Subcutaneous adipose tissue (tissue), 4 donors: Measurements from ENCODE around the gene CRTAC1. TPM values are rescaled to one million over a fixed set of nuclear protein-coding genes. Genes with fewer than 3 reads are reported as not detected.

ENCODE experiments used
- total RNA-seq, 4 donors: library from RNA; depleted of rRNA; stranded (reverse); fragments of >200 nt; gene quantifications; one replicate each; pipeline ENCODE4 v1.1.0, GENCODE V29; 2016
- TF ChIP-seq, protein P1 (sequence below): fragments of 450-650 bp; IDR thresholded peaks from one replicate; pipeline ENCODE4 v1.5.1; 2016; ENCODE audit warnings: low read depth, mild to moderate bottlenecking, control low read depth, antibody characterized with exemption, moderate library complexity

The CRTAC1 gene
- total RNA-seq, 4 donors from 2014 or later = 0.51 to 1.5 (median 0.72) TPM

DNA sequence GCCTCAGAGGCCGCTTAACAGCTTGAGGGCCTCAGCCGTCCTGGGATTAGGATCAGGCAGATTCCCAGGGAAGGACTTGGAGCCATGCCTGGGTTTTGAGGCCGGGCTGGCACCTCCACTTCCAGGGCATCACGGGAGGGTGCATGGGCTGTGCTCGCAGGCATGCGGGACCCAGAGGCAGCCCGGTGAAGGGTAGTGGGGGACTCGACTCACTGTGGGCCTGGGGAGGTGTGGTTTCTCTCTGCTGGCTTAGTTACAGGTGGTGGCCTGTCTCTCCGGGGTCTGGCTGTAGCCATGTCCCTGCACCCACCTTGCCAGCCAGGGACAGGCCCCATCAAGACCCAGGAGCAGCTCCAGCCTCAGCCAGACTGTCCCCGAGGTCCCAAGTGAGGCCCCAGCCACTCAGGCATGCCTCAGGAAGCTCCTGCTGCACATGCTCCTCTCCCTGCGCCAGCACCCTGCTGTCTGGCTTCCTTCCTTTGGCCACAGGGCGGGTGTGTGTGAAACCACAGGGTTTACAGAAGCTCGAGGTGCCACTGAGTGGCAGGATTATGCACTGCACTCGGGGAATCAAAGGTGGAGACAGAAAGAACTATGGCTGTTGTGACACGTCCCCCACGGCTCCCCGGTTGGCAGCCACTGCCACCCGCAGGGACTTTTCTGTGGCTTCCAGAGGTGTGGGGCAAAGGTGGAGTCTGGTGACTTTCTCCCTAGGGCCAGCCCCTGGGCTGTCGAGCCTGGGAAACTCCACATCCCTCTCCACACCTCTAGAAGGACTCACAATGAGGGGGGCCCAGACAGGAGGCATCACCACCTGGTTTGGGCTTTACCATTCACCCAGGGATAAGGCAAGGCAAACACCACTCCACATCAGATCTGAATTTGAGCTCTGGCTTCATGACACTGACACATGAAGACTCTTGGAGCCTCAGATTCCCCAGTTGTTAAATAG, 161.1 kb downstream of the CRTAC1 start:
- TF ChIP-seq, protein P1, sequence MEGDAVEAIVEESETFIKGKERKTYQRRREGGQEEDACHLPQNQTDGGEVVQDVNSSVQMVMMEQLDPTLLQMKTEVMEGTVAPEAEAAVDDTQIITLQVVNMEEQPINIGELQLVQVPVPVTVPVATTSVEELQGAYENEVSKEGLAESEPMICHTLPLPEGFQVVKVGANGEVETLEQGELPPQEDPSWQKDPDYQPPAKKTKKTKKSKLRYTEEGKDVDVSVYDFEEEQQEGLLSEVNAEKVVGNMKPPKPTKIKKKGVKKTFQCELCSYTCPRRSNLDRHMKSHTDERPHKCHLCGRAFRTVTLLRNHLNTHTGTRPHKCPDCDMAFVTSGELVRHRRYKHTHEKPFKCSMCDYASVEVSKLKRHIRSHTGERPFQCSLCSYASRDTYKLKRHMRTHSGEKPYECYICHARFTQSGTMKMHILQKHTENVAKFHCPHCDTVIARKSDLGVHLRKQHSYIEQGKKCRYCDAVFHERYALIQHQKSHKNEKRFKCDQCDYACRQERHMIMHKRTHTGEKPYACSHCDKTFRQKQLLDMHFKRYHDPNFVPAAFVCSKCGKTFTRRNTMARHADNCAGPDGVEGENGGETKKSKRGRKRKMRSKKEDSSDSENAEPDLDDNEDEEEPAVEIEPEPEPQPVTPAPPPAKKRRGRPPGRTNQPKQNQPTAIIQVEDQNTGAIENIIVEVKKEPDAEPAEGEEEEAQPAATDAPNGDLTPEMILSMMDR = no peak

DNA sequence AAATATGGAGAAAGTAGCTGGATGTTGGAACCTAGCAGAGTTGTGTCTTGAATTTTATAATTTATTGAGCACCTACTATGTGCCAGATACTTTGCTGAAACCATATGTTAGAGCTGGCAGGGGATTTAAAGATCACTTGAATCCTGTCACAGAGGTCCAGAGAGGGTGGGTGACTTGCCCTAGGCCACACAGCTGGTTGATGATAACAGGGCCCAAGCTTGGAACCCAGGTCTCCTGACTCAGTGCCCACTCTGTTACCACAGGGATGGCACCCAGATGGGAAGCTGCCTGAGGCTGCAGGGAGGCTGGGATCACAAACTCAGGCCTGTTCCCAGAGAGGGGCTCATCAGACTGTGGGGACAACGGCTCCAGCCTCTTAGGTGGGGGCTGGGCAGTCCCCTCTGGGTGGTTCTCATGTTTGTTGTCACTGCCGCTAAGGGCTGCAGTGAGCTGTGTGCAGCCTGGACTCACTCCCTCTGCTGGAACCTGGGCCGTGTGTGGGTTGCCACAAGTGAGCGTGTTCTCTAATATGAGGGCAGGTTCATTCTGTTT, 162.2 kb downstream of the CRTAC1 start:
- TF ChIP-seq, protein P1 = no peak

DNA sequence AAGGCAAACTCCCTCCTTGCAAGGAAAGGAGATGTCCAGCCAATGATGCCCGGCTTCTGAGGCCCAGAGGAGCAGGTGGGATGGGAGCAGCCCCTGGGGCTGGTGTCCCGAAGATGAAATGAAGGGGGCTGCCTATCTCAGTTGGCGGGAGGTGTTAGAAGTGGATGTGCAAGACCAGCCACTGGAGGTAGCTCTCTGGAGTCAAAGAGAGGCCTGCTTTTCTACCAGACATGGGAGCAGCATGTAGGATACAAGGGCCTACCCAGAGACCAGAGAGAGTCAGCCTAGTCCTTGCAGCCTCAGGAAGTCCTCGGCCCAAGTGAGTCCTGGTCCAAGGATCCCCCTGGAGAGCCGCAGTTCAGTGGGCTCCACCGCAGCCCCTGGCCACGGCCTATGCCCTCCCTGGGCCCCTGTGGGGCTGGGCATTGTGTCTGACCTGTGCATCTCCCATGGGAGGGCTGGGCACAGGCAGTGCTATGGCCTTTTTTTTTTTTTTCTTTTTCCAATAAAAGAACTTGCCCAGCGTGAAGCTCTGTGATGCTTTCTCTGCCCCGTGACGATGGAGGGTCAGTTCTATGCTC, 163.1 kb downstream of the CRTAC1 start:
- TF ChIP-seq, protein P1 = no peak

DNA sequence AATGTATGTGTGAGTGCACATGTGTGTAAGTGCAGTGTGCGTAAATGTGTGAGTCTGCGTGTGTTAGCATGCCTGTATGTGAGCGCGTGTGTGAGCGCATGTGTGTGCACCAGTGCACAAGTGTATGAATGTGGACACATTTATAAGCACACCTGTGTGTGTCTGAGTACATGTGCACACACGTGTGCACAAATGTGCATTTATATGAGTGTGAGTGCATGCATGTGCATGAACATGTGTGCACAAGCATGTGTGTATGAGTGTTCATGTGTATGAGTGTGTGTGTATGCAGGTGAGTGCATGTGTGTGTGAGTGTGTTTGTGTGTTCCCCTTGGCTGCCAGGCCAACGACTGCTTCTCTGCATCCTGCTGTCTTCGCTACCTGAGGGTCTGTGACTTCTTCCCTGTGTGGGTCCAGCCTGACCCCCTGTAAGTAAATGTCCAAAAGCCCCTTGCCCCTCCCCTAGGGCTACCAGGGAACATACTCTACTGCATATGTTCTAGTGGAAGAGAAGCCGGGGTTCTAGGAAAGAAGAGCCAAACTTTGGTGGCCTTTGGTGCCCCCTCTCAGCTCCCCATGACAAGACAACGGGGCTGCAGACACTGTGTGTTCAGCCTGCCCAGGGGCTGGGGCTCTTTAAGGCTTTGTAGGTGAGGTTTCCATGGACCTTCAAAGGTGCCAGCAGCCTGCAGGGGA, 163.7 kb downstream of the CRTAC1 start:
- TF ChIP-seq, protein P1 = no peak

DNA sequence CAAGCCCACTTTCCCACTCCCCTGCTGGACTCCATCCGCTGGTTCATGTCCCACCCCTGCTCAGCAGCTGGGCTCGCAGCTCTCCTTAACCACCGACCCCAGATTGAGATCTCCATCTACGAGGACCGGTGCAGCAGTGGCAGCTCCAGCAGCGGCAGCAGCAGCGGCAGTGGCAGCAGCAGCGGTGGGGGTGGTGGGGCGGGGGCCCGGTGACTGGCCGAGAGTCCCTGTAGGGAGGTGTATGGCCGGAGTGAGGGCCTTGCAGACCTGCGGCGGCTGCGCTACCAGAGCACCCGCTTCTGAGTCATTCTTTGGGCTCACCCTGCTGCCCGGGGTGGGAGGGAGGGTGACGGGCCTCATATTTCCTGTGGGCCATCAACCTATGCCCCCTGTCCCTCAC, 164.9 kb downstream of the CRTAC1 start:
- TF ChIP-seq, protein P1 = no peak

- TF ChIP-seq, protein P1 = no peak
These were observed 166.6 kb downstream of the CRTAC1 start for GRCh38 chr10:97863808-97864207.
